Epithelial cell of proximal tubule (primary cell): ENCODE measurements around the gene FCHSD2. TPM values are rescaled to one million over a fixed set of nuclear protein-coding genes. Genes with fewer than 3 reads are reported as not detected.

Experiments
- DNase-seq: peaks from one replicate; pipeline ENCODE4 v3.0.0-alpha.2; 2011; ENCODE audit warnings: low read depth
- H3K4me3 ChIP-seq: 2 replicates; pipeline ENCODE4 v1.5.1; 2011; ENCODE audit warnings: low read depth, mild to moderate bottlenecking, low read length
- total RNA-seq: library from RNA; depleted of rRNA; stranded (reverse); fragments of >200 nt; gene quantifications from 2 replicates; pipeline ENCODE4 v1.2.3, GENCODE V29; 2015
- TF ChIP-seq, protein P1 (sequence below): conservative IDR thresholded peaks from 2 replicates; pipeline ENCODE4 v1.5.1; 2012; ENCODE audit warnings: low read depth, mild to moderate bottlenecking, low read length

FCHSD2 gene
- total RNA-seq, 1 donor from 2014 or later: 8.8 TPM

DNA sequence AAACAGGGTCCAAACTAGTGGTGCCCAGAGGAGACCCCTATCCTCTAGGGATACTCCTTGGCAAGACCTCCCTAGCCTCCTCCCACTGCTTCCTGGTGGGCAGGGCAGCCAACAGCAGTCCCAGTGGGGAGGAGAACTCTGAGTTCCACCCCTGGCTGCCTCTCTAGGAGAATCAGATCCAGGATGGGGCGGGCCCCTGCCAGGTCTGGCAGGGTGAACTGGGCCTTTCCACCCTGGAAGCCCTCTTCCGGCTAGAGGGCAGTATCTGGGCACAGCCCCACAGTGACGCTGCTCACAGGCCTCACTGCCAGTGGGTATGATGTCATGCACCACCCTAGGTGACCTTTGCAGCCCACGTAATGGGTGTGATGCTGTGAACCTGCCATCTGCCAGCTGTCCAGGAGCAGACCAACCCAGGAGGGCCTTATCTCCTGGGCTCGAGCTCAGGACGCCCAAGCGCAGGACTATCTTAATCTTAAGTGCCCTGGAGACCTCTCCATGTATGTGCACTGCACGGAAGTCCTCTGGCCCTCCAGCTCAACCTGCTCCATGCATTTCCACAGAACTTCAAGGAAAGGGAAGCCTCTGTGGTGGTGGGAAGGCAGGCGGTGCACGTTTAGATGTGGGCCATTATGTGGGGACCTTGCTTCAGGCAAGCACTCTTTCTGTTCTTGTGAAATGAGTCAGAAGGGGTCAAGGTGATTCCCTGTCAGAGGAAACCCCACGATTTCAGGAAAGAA lies 31.8 kb upstream of the FCHSD2 start:
- DNase-seq: no peak
- TF ChIP-seq, protein P1, sequence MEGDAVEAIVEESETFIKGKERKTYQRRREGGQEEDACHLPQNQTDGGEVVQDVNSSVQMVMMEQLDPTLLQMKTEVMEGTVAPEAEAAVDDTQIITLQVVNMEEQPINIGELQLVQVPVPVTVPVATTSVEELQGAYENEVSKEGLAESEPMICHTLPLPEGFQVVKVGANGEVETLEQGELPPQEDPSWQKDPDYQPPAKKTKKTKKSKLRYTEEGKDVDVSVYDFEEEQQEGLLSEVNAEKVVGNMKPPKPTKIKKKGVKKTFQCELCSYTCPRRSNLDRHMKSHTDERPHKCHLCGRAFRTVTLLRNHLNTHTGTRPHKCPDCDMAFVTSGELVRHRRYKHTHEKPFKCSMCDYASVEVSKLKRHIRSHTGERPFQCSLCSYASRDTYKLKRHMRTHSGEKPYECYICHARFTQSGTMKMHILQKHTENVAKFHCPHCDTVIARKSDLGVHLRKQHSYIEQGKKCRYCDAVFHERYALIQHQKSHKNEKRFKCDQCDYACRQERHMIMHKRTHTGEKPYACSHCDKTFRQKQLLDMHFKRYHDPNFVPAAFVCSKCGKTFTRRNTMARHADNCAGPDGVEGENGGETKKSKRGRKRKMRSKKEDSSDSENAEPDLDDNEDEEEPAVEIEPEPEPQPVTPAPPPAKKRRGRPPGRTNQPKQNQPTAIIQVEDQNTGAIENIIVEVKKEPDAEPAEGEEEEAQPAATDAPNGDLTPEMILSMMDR: no peak
- no peak overlapping the region for H3K4me3 ChIP-seq

DNA sequence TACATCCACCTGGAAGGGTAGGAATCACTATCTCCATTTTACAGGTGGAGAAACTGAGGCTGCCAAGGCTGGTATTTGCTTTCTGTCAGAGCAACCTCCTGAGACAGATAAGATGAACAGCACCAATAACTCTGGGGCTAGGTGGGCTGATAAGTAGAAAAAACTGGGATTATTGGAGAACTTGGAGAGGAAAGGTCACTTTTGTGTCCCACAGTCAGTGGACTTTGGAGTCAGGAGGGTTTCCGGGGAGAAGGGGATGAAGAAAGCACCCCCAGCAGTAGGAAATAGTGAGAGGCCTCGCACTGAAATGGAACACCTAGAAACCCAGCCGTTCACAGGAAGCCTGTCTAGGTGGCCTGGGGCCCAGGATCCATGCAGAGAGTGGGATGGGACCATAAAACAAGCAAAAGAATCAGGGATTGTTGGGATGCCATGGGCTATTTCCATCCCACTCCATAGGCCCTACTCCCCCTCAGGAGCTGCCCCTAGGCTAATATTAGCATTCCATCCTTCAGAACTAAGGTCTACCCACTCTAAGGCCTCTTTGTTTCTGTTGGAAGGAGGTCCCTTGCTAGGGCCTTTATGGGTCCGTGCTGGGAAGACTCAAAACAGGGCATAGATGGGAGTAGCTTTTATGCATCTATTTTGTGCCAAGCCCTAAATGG lies 31.0 kb upstream of the FCHSD2 start:
- H3K4me3 ChIP-seq: no peak overlapping the region
- TF ChIP-seq, protein P1: no peak
- DNase-seq: no peak

DNA sequence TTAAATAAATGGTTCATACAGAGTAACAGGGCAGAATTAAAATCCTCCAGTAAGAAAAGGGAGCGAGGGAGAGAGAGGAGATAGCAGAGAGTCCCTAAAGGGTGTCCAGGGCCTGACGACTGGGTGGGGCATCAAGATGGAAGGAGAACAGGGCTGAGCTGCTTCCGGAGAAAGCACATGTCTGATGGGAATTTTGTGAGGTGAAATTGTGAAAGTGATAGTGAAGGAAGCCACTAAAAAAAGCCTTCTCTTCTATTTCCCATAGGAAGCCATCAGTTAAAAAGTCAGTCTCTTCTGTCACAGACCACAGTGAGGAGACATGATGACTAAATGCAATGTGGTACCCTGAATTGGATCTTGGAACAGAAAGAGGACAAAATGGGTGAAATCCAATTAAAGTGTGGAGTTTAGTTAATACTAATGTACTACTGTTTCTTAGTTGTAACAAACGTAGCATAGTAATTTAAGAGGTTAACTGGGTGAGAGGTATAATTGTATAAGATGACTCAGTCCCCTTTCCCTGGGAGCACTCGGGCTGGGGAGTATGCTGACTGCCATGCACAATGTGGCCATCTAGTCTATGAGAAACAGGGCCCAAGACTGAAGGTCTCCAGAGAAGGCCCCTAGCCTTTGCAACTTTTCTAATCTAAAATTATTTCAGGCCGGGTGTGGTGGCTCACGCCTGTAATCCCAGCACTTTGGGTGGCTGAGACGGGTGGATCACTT lies 29.5 kb upstream of the FCHSD2 start:
- TF ChIP-seq, protein P1: no peak
- no peak for DNase-seq
- H3K4me3 ChIP-seq: no peak overlapping the region

DNA sequence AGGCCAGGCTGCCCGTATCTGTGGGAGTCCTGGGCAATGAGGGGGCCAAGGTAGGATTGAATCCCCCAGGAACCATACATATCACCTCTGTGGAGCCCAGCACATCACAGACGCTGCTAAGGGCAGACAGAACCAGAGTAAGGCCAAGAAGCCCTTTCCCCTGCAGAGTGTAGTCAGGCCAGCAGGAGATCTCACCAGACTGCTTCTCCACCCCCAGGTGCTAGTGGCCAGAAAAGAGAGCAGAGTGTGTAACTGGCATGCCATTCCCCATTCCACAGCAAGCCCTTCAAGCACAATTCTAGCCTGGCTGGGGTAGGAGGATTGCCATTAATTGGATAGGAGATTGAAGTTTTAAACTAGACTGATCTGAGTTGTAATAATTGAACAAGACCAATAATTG lies 28.0 kb upstream of the FCHSD2 start:
- TF ChIP-seq, protein P1: no peak
- no peak overlapping the region for H3K4me3 ChIP-seq
- no peak for DNase-seq

DNA sequence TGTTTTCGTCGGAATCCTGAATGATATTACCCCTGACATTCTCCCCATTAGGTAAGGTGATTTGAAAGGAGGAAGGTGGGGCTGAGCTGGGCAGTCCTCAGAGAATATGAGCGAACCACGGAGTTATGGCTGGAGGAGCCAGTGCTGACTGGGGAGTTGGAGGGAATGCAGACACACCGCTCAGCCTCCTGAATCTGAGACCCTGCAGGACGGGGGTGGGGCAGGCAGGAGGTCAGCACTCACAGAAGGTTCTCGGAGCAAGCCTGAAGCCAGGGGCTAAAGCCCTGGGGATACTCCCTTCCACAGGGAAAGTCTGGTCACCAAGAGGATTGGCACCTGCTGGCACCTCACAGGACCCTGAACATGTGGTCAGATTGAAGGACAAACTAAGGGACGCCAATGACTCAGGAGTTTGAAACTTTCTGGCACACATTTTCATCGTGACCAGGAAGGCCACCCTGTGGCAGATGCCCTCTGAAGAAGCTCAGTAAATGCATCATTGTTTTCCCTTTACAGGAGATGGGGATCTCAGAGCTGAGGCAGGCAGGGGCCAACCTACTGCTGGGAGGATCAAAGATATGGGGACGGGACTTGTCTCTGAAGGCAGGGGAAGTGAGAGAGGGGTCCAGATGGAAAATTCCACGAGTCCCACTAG lies 26.9 kb upstream of the FCHSD2 start:
- TF ChIP-seq, protein P1: no peak
- no peak for DNase-seq
- H3K4me3 ChIP-seq: no peak overlapping the region

DNA sequence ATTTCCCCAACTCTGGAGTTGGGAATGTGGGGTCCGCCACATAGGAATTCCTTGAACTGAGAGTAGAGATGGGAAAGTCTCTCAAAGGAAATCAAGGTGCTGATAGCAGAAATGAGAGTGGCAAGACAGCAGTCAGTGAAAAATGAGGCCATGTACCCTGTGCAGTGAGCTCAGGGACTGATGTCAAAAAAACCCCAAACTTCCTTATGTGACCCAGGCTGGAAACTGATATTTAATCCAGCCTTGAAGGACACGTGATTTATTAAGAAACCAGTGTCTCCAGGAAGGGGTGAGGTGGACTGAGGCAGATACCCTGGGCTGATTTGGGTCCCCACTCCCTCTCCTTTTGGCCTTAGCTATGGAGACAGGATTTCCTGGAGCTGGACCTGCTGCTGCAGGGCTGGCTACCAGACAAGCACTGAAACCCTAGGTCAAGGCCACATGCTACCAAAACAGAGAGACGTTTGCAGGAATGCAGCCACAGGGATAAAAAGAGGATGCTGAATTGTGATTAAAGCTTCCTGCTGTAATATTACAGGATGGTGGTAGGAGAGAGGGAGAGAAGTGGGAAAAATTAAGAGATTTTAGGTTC lies 25.3 kb upstream of the FCHSD2 start:
- no peak overlapping the region for H3K4me3 ChIP-seq
- TF ChIP-seq, protein P1: no peak
- no peak for DNase-seq
